ENCODE results near the gene VPS18.

Gene VPS18

DNA sequence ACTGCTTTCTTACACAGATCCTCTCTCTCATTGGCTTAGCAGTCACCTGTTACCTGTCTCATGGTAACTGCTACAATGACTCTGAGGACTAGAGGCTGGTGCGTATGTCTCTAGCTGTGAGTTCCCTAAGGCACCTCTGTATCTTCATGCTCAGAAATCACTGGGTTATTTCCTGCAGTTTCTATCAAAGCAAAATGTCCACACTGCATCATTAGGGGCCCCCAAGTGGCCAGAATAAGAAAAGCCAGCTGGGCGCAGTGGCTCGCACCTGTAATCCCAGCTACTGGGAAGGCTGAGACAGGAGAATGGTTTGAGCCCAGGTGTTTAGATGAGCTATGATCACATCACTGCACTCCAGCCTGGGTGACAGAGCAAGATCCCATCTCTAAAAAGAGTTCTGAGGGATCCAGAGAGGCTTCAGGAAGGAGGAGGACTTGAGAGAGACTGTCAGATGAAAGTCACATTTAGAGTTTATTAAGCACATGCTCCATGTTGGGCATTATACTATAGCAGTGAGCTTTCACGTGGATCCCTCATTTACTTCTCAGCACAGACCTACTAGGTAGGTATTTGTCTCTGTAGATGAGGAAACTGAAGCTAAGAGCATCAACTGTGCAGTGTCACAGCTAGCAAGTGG, 2.3 kb upstream of the VPS18 start:
- TF ChIP-seq SNAI2 (CRISPR knock-in tag; IDR thresholded peaks at IDR 0.05) (no peak), ISL1 (CRISPR knock-in tag; IDR thresholded peaks at IDR 0.05) (no peak), TCF4 (CRISPR knock-in tag; IDR thresholded peaks at IDR 0.05; ENCODE audit: borderline replicate concordance) (no peak), PPARA (CRISPR knock-in tag; IDR thresholded peaks at IDR 0.05; ENCODE audit: borderline replicate concordance) (no peak)
- ATAC-seq, result peak; percentile 49

GRCh38 chr15:40892447-40893012, 1.7 kb upstream of the VPS18 start:
- TF ChIP-seq ESRRG (CRISPR knock-in tag; IDR thresholded peaks at IDR 0.05), result no peak
- no peak for TF ChIP-seq ARNTL (CRISPR knock-in tag; IDR thresholded peaks at IDR 0.05; ENCODE audit: borderline replicate concordance, low read depth)
- TF ChIP-seq OSR1 (CRISPR knock-in tag; IDR thresholded peaks at IDR 0.05), result no peak
- no peak for ATAC-seq

GRCh38 chr15:40893019-40893670, 1.1 kb upstream of the VPS18 start:
- no peak for ATAC-seq
- no peak for TF ChIP-seq BACH2 (CRISPR knock-in tag; IDR thresholded peaks at IDR 0.05; ENCODE audit: borderline replicate concordance)
- TF ChIP-seq GLIS3 (CRISPR knock-in tag; IDR thresholded peaks at IDR 0.05), result no peak
- TF ChIP-seq ZNF8 (CRISPR knock-in tag; IDR thresholded peaks at IDR 0.05), result no peak
- TF ChIP-seq OSR1 (CRISPR knock-in tag; IDR thresholded peaks at IDR 0.05), result no peak
- no peak for TF ChIP-seq ISL1 (CRISPR knock-in tag; IDR thresholded peaks at IDR 0.05)
- TF ChIP-seq, protein P1, sequence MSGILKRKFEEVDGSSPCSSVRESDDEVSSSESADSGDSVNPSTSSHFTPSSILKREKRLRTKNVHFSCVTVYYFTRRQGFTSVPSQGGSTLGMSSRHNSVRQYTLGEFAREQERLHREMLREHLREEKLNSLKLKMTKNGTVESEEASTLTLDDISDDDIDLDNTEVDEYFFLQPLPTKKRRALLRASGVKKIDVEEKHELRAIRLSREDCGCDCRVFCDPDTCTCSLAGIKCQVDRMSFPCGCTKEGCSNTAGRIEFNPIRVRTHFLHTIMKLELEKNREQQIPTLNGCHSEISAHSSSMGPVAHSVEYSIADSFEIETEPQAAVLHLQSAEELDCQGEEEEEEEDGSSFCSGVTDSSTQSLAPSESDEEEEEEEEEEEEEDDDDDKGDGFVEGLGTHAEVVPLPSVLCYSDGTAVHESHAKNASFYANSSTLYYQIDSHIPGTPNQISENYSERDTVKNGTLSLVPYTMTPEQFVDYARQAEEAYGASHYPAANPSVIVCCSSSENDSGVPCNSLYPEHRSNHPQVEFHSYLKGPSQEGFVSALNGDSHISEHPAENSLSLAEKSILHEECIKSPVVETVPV (CRISPR knock-in tag; IDR thresholded peaks at IDR 0.05), result no peak
- TF ChIP-seq ARNTL (CRISPR knock-in tag; IDR thresholded peaks at IDR 0.05; ENCODE audit: borderline replicate concordance, low read depth), result no peak
- no peak for TF ChIP-seq CSDC2 (CRISPR knock-in tag; IDR thresholded peaks at IDR 0.05)
- TF ChIP-seq PPARA (CRISPR knock-in tag; IDR thresholded peaks at IDR 0.05; ENCODE audit: borderline replicate concordance), result no peak
- no peak for TF ChIP-seq ZNF565 (CRISPR knock-in tag; conservative IDR thresholded peaks at IDR 0.05; ENCODE audit: low read depth)
- TF ChIP-seq, protein P2, sequence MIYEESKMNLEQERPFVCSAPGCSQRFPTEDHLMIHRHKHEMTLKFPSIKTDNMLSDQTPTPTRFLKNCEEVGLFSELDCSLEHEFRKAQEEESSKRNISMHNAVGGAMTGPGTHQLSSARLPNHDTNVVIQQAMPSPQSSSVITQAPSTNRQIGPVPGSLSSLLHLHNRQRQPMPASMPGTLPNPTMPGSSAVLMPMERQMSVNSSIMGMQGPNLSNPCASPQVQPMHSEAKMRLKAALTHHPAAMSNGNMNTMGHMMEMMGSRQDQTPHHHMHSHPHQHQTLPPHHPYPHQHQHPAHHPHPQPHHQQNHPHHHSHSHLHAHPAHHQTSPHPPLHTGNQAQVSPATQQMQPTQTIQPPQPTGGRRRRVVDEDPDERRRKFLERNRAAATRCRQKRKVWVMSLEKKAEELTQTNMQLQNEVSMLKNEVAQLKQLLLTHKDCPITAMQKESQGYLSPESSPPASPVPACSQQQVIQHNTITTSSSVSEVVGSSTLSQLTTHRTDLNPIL (CRISPR knock-in tag; IDR thresholded peaks at IDR 0.05; ENCODE audit: low read depth), result no peak
- no peak for TF ChIP-seq TCF4 (CRISPR knock-in tag; IDR thresholded peaks at IDR 0.05; ENCODE audit: borderline replicate concordance)

DNA sequence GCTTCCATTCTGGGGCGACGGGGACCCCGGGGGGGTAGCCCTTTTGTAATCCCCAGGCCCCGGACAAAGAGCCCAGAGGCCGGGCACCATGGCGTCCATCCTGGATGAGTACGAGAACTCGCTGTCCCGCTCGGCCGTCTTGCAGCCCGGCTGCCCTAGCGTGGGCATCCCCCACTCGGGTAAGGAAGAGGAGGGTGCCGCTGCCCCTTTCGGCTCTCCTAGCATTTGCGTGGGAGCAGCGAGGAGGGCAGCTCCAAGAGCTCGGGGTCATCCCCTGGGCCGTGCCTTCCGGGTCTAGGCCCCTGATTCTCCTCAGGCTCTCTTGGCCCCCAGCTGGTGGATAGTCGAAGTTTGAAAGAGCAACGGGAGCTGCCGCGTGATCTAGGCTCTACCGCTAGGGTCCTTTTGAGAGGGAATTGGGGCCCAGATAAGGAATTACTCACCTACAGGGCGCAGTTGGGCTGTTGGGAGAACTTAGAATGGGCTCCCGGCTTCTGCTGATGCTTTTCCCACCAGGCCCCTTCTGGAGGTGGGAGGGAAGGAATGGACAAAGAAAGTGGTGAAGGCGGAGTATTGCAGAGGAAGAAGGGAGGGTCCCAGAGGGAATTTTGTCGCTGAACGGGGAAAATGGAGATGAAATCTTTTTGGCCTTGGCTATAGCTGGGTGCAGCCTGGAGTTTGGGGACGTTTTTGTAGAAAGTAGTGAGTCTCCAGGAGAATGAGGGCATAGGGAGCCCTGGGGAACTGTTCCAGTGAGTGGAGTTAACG, 615 bp downstream of the VPS18 start:
- peak; percentile 82 for ATAC-seq
- TF ChIP-seq TCF4 (CRISPR knock-in tag; IDR thresholded peaks at IDR 0.05; ENCODE audit: borderline replicate concordance), result no peak
- TF ChIP-seq RARB (CRISPR knock-in tag; IDR thresholded peaks at IDR 0.05), result no peak
- TF ChIP-seq, protein P1 (CRISPR knock-in tag; IDR thresholded peaks at IDR 0.05), result no peak
- TF ChIP-seq ZNF70 (CRISPR knock-in tag; IDR thresholded peaks at IDR 0.05), result no peak
- TF ChIP-seq, protein P3, sequence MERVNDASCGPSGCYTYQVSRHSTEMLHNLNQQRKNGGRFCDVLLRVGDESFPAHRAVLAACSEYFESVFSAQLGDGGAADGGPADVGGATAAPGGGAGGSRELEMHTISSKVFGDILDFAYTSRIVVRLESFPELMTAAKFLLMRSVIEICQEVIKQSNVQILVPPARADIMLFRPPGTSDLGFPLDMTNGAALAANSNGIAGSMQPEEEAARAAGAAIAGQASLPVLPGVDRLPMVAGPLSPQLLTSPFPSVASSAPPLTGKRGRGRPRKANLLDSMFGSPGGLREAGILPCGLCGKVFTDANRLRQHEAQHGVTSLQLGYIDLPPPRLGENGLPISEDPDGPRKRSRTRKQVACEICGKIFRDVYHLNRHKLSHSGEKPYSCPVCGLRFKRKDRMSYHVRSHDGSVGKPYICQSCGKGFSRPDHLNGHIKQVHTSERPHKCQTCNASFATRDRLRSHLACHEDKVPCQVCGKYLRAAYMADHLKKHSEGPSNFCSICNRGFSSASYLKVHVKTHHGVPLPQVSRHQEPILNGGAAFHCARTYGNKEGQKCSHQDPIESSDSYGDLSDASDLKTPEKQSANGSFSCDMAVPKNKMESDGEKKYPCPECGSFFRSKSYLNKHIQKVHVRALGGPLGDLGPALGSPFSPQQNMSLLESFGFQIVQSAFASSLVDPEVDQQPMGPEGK (CRISPR knock-in tag; IDR thresholded peaks at IDR 0.05; ENCODE audit: borderline replicate concordance), result no peak
- TF ChIP-seq, protein P4, sequence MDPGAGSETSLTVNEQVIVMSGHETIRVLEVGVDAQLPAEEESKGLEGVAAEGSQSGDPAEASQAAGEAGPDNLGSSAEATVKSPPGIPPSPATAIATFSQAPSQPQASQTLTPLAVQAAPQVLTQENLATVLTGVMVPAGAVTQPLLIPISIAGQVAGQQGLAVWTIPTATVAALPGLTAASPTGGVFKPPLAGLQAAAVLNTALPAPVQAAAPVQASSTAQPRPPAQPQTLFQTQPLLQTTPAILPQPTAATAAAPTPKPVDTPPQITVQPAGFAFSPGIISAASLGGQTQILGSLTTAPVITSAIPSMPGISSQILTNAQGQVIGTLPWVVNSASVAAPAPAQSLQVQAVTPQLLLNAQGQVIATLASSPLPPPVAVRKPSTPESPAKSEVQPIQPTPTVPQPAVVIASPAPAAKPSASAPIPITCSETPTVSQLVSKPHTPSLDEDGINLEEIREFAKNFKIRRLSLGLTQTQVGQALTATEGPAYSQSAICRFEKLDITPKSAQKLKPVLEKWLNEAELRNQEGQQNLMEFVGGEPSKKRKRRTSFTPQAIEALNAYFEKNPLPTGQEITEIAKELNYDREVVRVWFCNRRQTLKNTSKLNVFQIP (CRISPR knock-in tag; IDR thresholded peaks at IDR 0.05; ENCODE audit: borderline replicate concordance, low read depth), result no peak
- TF ChIP-seq PPARA (CRISPR knock-in tag; IDR thresholded peaks at IDR 0.05; ENCODE audit: borderline replicate concordance), result no peak
- no peak for TF ChIP-seq ZFP30 (CRISPR knock-in tag; IDR thresholded peaks at IDR 0.05)
- TF ChIP-seq ZNF8 (CRISPR knock-in tag; IDR thresholded peaks at IDR 0.05), result no peak
- no peak for TF ChIP-seq ESRRG (CRISPR knock-in tag; IDR thresholded peaks at IDR 0.05)
- TF ChIP-seq TOX (CRISPR knock-in tag; IDR thresholded peaks at IDR 0.05; ENCODE audit: borderline replicate concordance), result no peak
- TF ChIP-seq ISL1 (CRISPR knock-in tag; IDR thresholded peaks at IDR 0.05), result no peak
- no peak for TF ChIP-seq OSR1 (CRISPR knock-in tag; IDR thresholded peaks at IDR 0.05)
- no peak for TF ChIP-seq BACH2 (CRISPR knock-in tag; IDR thresholded peaks at IDR 0.05; ENCODE audit: borderline replicate concordance)

Data from SK-N-SH treated with all-trans-retinoic acid at 6 μM for 48 hours (cell line).